Common myeloid progenitor, CD34-positive (primary cell): ENCODE measurements around the gene SEL1L3.

ENCODE experiments used
- CTCF ChIA-PET: fragments of 350-600 bp; sonication (Branson Sonifier 250); formaldehyde crosslinking; loops from one replicate; lab custom pipeline; 2021; ENCODE audit warnings: antibody characterized with exemption; lab: Charles Lee
- POLR2A ChIA-PET: fragments of 350-600 bp; sonication (Branson Sonifier 250); formaldehyde crosslinking; loops from one replicate; lab custom pipeline; 2021; ENCODE audit warnings: antibody characterized with exemption; lab: Charles Lee
- DNase-seq, 3 donors: peaks; one replicate each; pipeline versions ENCODE4 v3.0.0 to v3.0.0-alpha.2; 2013
- H3K27ac ChIP-seq, 2 experiments: 1 replicate in 1 of 2; 2 replicates in 1 of 2; pipeline ENCODE4 v1.7.0; 2013; ENCODE audit warnings: inconsistent platforms in 2 of 2, low read length in 2 of 2, mild to moderate bottlenecking in 2 of 2, low read depth in 1 of 2, moderate library complexity in 1 of 2; ENCODE audit not compliant: severe bottlenecking in 2 of 2, insufficient read depth in 1 of 2, poor library complexity in 1 of 2
- H3K27me3 ChIP-seq, 5 experiments: replicated peaks in 2 of 5; 1 replicate in 3 of 5; 2 replicates in 2 of 5; pipeline versions ENCODE4 v1.6.1 to v1.7.0; 2013; ENCODE audit warnings: low read length in 4 of 5, mild to moderate bottlenecking in 2 of 5, moderate library complexity in 2 of 5, inconsistent platforms in 1 of 5; ENCODE audit not compliant: insufficient read depth in 5 of 5, control insufficient read depth in 4 of 5
- H3K36me3 ChIP-seq, 4 experiments: 1 replicate in 2 of 4; 2 replicates in 2 of 4; pipeline versions ENCODE4 v1.6.1 to v1.7.0; 2013; ENCODE audit warnings: low read length in 3 of 4, control low read depth in 1 of 4, mild to moderate bottlenecking in 1 of 4; ENCODE audit not compliant: control insufficient read depth in 4 of 4, insufficient read depth in 4 of 4
- H3K4me1 ChIP-seq, 4 experiments: 1 replicate in 3 of 4; 2 replicates in 1 of 4; pipeline versions ENCODE4 v1.6.1 to v1.7.1; 2013; ENCODE audit warnings: low read length in 3 of 4, mild to moderate bottlenecking in 3 of 4, control low read depth in 1 of 4, inconsistent platforms in 1 of 4, moderate library complexity in 1 of 4; ENCODE audit not compliant: control insufficient read depth in 4 of 4, insufficient read depth in 4 of 4; ENCODE audit errors: control extremely low read depth in 1 of 4
- H3K4me3 ChIP-seq, 7 experiments: 1 replicate in 4 of 7; 2 replicates in 3 of 7; pipeline versions ENCODE4 v1.5.1 to v1.7.0; 2013; ENCODE audit warnings: mild to moderate bottlenecking in 7 of 7, low read length in 6 of 7, moderate library complexity in 6 of 7, inconsistent platforms in 2 of 7, low read depth in 2 of 7, control low read depth in 1 of 7; ENCODE audit not compliant: insufficient read depth in 4 of 7, control insufficient read depth in 1 of 7; ENCODE audit errors: extremely low read depth in 1 of 7
- H3K9me3 ChIP-seq, 5 experiments: 1 replicate in 4 of 5; 2 replicates in 1 of 5; pipeline versions ENCODE4 v1.6.1 to v1.7.1; 2013; ENCODE audit warnings: low read length in 4 of 5, mild to moderate bottlenecking in 2 of 5, inconsistent platforms in 1 of 5, low read depth in 1 of 5, moderate library complexity in 1 of 5; ENCODE audit not compliant: control insufficient read depth in 4 of 5, insufficient read depth in 2 of 5; ENCODE audit errors: control extremely low read depth in 1 of 5
- WGBS: methylation state at CpG from one replicate; pipeline ENCODE4 v1.1.5; 2013; ENCODE audit not compliant: insufficient coverage; 5-methylcytosine and 5-hydroxymethylcytosine counted together

SEL1L3 gene

DNA sequence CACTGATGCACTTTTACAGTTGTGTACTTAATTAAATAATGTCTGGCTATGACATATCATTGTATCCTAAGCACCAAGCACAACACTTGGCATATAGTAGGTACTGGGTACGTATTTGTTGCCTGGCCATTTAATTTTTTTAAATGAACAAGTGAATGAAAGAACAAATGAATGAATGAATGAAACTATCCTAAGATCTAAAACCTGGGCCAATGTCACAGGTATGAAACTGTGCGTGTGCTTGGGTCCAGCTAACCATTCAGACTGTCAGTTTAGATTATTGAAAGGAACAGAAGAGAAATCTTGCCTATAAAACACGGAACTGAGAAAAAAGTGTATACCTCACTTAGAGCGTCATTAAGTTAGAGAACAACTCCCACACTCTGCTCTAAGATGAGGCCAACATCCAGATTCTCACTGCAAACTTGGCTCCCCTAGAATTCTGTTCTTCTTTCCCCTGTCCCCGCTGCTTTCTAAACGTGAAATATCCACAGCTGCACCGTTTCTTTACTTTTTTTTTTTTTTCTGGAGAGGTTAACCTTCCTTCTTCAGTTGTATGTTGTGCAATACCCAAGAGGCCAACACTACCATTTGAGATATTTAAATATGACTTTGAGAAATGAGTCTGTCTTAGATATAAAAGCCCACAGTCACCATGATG is 17.3 kb upstream of the SEL1L3 start:
- CTCF ChIA-PET: no interaction called here
- no peaks in the 10 kb centered on the region for H3K9me3 ChIP-seq
- 96% methylated on average over 4 of the region's 7 CpGs for WGBS

DNA sequence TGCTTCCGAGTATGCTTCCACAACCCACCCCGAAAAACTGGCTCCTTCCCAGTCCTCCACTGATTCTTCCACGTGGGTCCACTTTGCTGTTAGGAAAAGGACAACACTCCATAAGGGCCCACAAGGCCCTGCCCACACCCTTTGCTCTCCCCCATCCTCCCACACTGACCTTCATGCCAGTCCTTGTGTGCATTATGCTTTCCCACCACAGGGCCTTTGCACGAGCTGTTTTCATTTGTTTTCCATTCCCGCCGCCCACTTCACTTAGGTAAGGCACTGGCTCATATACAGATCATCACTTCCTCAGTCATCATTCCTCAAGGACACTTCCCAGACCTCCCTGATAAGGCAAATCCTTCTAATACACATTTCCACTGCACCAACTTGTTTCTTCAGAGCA is 16.8 kb upstream of the SEL1L3 start:
- H3K36me3 ChIP-seq: no peaks in the 10 kb centered on the region
- CTCF ChIA-PET: interaction anchor here (1.0 kb wide), 1 partner anchor 9 kb away, joined by 4 read pairs; no protein-coding TSS in a partner anchor
- H3K27ac ChIP-seq: no peak overlapping the region
- H3K4me1 ChIP-seq: peaks cover 0 to 6% (median under 1%) of the 10 kb centered on the region in 4 experiments
- POLR2A ChIA-PET: no interaction called here
- no peaks in the 10 kb centered on the region for H3K27me3 ChIP-seq
- no peak for DNase-seq
- H3K9me3 ChIP-seq: no peaks in the 10 kb centered on the region
- WGBS: 99% methylated on average over 6 of the region's 6 CpGs
- no peak overlapping the region for H3K4me3 ChIP-seq

More for the DNA sequence above, 17.3 kb upstream of the SEL1L3 start:
- H3K27ac ChIP-seq: no peak overlapping the region
- H3K36me3 ChIP-seq: no peaks in the 10 kb centered on the region
- no peak for DNase-seq
- no peak overlapping the region for H3K4me3 ChIP-seq
- H3K4me1 ChIP-seq: peaks cover 0 to 6% (median under 1%) of the 10 kb centered on the region in 4 experiments
- POLR2A ChIA-PET: no interaction called here
- H3K27me3 ChIP-seq: no peaks in the 10 kb centered on the region

DNA sequence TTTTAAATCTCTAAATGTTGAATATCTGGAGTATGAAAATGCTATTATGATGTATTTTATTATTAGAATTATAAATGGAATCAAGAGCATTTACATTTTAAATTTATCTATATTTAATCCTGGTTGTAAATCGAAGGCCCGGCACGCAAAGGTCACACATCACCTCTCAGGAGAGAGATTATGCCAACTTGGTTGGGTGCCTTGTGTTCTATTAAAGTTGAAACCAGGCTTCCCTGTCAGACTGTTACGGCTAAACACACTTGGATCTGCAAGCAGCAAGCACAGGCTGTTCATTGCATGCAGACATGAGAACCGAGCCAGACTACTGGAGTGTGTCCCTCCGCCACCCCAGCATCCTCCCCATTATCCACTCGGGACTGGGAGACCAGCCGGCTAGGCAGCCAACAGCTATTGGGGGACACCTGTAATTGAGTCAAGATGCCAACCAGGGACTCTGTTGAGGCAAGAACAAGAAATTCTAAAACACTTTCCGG is 16.4 kb upstream of the SEL1L3 start:
- POLR2A ChIA-PET: no interaction called here
- no peak for DNase-seq
- CTCF ChIA-PET: interaction anchor here (0.8 to 1.4 kb wide), 3 partner anchors 9 to 34 kb away, joined by 3 to 4 read pairs (median 4); no protein-coding TSS in a partner anchor
- WGBS: 95% methylated on average over 9 of the region's 9 CpGs
- Histone ChIP-seq H3K36me3 (no peaks in the 10 kb centered on the region), H3K4me1 (peaks cover 0 to 6% (median under 1%) of the 10 kb centered on the region in 4 experiments), H3K4me3 (no peak overlapping the region), H3K27me3 (no peaks in the 10 kb centered on the region), H3K9me3 (no peaks in the 10 kb centered on the region), H3K27ac (no peak overlapping the region)

DNA sequence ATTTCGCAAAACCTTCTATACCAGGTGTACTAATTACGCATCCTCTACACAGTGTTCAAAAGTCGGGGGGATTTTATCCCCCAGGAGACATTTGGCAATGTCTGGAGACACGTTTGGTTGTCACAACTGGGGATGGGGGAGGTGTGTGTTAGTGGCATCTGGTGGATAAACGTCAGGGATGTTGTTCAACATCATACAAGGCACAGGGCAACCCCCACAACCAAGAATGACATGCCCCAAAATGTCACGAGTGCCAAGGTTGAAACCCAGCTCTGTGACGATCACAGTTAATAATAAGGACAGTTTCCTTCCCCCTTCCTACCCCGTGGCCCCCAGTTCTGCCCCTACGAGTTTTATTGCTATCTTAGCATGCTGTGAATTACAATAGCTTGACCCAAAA is 15.9 kb upstream of the SEL1L3 start:
- no peaks in the 10 kb centered on the region for H3K36me3 ChIP-seq
- no peaks in the 10 kb centered on the region for H3K9me3 ChIP-seq
- POLR2A ChIA-PET: no interaction called here
- no peaks in the 10 kb centered on the region for H3K27me3 ChIP-seq
- no CpG with 5 or more reads among the region's 9 CpGs for WGBS
- DNase-seq: no peak
- H3K27ac ChIP-seq: no peak overlapping the region
- H3K4me3 ChIP-seq: no peak overlapping the region
- CTCF ChIA-PET: interaction anchor here (0.8 to 1.5 kb wide), 4 partner anchors 8 to 34 kb away, joined by 3 to 4 read pairs (median 4); no protein-coding TSS in a partner anchor
- H3K4me1 ChIP-seq: peaks cover 0 to 6% (median under 1%) of the 10 kb centered on the region in 4 experiments

DNA sequence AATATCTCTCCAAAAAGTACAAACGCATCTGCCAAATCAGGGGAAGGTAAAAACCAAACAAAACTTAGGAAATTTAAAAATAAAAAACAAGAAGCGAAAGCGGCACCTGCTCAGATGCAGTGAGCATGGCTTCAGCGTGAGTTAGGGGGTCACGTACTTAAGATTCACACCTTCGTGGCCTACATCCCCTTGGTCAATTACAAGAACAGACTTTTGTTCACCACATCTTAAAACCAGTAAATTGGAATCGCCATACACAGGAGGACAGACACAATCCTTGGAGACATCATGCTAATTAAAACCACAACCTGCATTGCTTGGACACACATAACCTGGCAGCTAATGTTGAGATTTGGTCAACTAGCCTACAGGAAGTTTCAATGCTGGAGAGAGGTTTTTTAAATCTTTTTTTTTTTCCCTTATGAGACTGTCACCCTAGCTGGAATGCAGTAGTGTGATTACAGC is 12.5 kb upstream of the SEL1L3 start:
- WGBS: 89% methylated on average over 7 of the region's 7 CpGs
- ChIA-PET CTCF (no interaction called here), POLR2A (no interaction called here)

DNA sequence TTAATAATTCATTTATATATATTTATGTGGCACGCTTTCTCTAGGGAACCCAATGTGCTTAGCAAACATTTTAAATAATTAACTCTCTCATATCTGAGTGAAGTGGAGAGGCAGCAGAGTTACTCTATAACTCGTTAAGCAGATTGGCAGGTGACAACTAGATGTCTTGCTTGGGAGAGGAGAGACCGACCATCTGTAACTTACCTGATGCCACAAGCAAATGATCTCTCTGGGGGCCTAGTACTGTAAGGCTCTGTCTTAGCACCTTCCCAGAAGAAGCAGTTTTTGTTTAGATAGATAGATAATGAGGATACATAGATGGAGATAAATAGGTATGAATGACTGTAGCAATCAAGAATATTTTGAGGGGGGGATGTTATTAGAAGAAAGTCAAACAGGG is 11.9 kb upstream of the SEL1L3 start:
- Histone ChIP-seq H3K4me1 (peaks cover 0 to 2% (median 0%) of the 10 kb centered on the region in 4 experiments), H3K9me3 (no peaks in the 10 kb centered on the region), H3K27ac (no peak overlapping the region), H3K27me3 (no peaks in the 10 kb centered on the region), H3K4me3 (no peak overlapping the region), H3K36me3 (no peaks in the 10 kb centered on the region)
- ChIA-PET POLR2A (no interaction called here), CTCF (no interaction called here)
- WGBS: 83% methylated on average over 1 of the region's 3 CpGs
- no peak for DNase-seq

More for the DNA sequence above, 12.5 kb upstream of the SEL1L3 start:
- Histone ChIP-seq H3K27ac (peak overlapping the region in 1 of 2 experiments; percentile 10), H3K36me3 (no peaks in the 10 kb centered on the region), H3K4me3 (no peak overlapping the region), H3K27me3 (no peaks in the 10 kb centered on the region), H3K4me1 (peaks cover 0 to 2% (median 0%) of the 10 kb centered on the region in 4 experiments), H3K9me3 (no peaks in the 10 kb centered on the region)
- no peak for DNase-seq

DNA sequence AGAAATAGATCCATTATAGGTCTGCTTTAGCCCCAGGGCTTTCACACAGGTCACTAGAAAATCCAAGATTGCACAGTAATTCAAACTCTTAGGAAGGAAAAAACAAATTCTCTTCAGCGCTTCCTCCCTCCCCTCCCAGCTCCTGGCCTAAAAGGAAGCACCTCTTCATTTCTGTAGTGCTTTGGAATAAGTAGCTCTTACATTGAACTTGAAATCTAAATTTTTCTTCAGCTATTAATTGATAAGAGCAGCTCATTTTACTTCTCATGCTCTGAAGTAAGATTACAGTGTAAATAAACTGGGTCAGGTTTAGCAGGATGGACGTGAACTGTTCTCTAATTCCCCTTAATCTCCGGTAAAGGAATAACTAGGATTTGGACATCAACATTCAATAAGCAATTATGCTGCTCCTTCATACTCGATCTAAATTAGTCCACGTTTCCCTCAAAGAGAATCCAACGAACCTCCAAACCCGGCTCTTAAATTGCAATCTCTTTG is 10.9 kb upstream of the SEL1L3 start:
- H3K36me3 ChIP-seq: no peaks in the 10 kb centered on the region
- WGBS: 100% methylated on average over 3 of the region's 7 CpGs
- DNase-seq: no peak
- no peak overlapping the region for H3K27ac ChIP-seq
- no peaks in the 10 kb centered on the region for H3K27me3 ChIP-seq
- CTCF ChIA-PET: no interaction called here
- H3K9me3 ChIP-seq: no peaks in the 10 kb centered on the region
- POLR2A ChIA-PET: no interaction called here
- peaks cover 0 to 2% (median 0%) of the 10 kb centered on the region in 4 experiments for H3K4me1 ChIP-seq
- no peak overlapping the region for H3K4me3 ChIP-seq
